ENCODE data around the gene PIK3R5. TPM values are rescaled to one million over a fixed set of nuclear protein-coding genes. Genes with fewer than 3 reads are reported as not detected.

PIK3R5 gene, protein sequence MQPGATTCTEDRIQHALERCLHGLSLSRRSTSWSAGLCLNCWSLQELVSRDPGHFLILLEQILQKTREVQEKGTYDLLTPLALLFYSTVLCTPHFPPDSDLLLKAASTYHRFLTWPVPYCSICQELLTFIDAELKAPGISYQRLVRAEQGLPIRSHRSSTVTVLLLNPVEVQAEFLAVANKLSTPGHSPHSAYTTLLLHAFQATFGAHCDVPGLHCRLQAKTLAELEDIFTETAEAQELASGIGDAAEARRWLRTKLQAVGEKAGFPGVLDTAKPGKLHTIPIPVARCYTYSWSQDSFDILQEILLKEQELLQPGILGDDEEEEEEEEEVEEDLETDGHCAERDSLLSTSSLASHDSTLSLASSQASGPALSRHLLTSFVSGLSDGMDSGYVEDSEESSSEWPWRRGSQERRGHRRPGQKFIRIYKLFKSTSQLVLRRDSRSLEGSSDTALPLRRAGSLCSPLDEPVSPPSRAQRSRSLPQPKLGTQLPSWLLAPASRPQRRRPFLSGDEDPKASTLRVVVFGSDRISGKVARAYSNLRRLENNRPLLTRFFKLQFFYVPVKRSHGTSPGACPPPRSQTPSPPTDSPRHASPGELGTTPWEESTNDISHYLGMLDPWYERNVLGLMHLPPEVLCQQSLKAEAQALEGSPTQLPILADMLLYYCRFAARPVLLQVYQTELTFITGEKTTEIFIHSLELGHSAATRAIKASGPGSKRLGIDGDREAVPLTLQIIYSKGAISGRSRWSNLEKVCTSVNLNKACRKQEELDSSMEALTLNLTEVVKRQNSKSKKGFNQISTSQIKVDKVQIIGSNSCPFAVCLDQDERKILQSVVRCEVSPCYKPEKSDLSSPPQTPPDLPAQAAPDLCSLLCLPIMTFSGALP
- total RNA-seq = not detected in 2 replicates

DNA sequence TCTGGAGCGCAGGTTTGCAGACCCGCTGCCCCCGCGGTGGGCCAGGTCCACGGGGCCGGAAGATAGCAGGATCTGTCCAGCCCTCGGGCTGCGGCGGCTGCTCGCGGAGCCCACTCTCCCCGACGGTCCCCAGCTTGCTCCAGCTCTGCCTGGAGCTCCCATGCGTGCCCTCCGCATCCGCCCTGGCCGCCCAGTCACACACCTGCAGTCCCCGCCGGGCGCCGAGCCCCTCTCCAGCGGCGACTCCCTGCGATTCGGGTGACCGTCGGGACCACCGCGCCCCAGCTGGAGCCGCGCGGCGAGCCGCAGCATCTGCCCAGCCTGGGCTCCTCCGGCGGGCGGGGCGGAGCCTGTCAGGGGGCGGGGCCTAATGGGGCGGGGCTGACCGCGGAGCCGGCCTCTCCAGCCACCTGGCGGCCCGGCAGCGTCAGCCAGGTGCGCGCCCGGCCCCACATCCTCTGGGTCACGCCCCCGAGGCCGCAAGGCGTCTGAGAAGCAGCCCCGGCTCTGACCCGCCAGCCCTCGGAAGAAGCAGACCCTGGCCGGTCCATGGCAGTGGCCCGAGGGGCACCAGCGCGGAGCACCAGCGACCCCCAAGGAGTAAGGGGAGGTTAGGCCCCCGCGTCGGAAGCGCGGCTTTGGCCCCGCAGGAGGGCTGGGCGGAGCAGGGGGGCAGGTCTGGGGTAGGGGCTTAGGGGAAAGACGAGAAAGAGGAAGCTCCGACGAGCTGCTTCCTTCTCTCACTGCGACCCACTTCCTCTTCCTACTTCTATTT is at the start of gene PIK3R5:
Gene PIK3R5 (minus strand): TSS at position 314 of the 775 bp plus-strand sequence. CDS start 54,213 bp downstream, outside the sequence.

DNA sequence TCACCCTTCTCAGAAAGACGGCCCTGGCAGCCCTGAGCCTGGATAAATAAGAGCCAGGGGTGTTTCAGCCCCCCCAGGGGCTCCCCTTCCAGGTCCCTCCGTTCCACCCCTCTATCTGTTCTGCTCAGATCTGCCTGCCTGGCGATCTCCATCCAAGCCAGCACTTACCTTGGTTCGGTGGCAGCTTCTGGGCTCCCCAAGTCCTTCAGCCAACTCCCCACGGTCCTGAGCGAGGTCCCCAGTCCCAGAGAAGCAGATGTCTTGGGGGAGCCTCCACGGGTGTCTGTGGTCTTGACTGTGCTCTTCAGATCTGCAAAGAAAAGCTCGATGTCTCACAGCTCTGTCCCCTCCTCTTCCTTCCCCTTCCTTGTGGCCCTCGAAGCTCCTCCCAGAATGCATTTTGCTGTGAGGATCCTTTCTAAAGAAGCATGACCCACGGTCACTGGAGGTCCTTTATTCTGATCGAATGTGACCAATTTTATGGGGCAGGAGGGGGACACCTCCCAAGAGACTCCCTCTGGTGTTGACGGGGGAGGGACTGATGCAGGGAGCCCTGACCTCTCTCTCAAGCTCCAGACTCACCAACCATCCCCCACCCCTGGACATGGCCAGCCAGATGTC is 98.0 kb downstream of the PIK3R5 start, which contains the start of gene PIK3R6:
Gene PIK3R6 (minus strand): TSS at position 314 of the 621 bp plus-strand sequence. CDS start 17,880 bp downstream, outside the sequence.

Other genes starting within 250 kb of the PIK3R5 start
- gene CCDC42, start 220.9 kb downstream of the PIK3R5 start, total RNA-seq = 0.17 TPM in 1 of 2 replicates, not detected in the other
- not detected in 2 replicates for gene SPDYE4, start 207.2 kb downstream of the PIK3R5 start, total RNA-seq
- gene MFSD6L, start 166.3 kb downstream of the PIK3R5 start, total RNA-seq = not detected in 2 replicates
- not detected in 2 replicates for gene PIK3R6, start 98.0 kb downstream of the PIK3R5 start, total RNA-seq
- 0.44 and 3.0 TPM in 2 replicates for gene NTN1, start 55.8 kb upstream of the PIK3R5 start, total RNA-seq